T1000 (cell line): ENCODE results near the gene ZBTB4.

Experiments
- DNase-seq: peaks from one replicate; lab custom pipeline; 2025; ENCODE audit warnings: mixed read lengths; lab: John Stamatoyannopoulos, UW

ZBTB4 gene

DNA sequence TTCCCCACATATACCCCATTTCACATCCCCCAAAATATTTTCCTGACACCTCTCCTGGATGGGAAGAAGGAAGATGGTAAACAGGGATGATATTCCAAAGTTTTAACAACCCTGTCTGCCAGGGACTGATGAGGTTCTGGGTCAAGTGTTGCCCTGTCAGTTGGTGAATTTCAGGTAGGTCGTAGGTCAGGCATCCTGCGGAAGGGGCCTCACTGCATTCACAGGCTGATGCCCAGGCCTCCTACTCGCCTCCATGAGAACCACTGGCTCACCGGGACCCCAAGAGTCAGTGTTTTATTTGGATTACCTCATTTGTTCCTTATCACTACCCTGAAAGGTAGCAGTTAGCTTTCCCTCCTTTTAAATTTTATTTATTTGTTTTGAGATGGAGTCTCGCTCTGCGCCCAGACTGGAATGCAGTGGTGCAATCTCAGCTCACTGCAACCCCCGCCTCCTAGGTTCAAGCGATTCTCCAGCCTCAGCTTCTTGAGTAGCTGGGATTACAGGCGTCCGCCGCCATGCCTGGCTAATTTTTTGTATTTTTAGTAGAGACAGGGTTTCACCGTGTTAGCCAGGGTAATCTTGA, 10.5 kb downstream of the ZBTB4 start:
- DNase-seq = no peak

DNA sequence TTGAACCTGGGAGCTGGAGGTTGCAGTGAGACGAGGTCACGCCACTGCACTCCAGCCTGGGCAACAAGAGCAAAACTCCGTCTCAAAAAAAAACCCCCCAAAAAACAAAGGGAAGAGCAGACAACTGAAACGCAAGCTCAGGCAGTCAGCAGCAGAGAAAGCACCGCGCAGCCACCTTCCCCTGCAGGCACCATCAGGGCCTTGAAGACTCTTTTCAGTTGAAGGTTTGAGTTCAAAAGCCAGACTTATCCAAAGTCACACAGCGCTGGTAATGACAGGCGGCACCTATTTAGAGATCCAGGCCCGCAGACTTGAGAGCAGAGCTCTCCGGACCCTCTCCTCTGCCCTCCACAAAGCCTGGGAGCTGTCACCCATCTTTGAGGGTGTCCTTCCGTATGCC, 11.1 kb downstream of the ZBTB4 start:
- DNase-seq = no peak

DNA sequence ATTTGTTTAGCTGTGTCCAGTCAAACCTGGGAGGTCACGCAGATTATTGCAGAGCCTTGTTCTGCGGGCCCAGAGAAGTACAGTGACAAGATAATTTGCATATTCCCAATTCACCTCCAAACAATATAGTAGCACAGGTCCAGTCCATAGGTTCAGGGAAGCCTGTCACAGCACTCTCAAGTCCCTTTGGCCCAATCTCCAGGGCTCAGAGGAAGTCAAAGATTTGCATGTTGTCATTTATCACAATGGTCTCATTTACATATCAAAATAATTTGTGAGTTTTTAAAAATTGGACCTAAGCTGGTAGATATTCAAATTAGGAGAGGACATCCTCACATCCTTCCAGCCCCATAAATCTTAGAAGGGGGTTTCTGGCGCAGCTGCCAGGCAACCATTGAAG, 11.9 kb downstream of the ZBTB4 start:
- DNase-seq = no peak

DNA sequence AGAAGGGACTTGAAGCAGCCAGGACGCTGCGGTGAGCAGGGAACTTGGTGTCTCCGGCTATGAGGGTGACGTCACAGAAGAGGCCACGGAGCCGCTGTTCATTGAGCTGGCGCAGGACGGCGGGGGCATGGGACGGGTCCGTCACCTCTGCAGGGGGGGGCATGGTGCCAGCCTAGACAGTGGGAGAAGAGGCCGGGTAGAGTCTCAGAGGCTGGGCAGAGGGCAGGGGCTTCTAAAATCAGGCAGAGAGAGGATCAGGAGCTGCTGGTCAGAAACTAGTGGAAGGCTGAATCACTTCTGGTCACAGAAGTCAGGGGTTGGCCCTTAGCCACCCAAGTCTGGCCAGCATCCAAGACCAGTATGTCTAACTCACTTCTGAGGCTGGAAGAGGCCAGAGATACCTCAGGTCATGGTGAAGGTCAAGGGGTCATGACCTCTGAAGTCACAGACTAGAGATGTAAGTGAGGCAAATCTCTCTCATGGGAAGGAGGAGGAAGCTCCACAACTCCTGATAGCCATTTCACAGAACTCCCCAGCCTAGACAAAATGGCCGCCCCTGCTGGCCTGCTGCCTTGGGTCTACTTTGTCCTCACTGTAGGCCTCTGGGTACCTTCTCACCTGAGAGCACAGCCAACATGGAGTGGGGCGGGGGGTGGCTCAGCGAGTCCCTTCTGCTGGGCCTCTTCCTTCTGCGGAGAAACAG, 12.6 kb downstream of the ZBTB4 start:
- DNase-seq = no peak

DNA sequence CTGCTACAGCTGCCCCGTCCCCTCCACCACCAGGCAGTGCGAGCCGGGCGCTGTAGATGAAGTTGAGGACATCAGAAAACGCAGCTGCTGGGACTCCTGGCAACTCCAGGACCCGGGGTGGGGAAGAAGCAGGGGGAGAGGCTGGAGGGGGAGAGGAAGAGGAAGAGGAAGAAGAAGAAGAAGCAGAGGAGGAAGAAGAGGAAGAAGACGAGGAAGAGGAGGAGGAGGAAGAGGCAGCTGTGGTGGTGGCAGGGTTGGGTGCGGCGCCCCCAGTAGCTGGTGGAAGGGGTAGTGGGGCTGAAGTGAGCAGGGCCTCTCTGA, 13.2 kb downstream of the ZBTB4 start:
- DNase-seq = no peak

DNA sequence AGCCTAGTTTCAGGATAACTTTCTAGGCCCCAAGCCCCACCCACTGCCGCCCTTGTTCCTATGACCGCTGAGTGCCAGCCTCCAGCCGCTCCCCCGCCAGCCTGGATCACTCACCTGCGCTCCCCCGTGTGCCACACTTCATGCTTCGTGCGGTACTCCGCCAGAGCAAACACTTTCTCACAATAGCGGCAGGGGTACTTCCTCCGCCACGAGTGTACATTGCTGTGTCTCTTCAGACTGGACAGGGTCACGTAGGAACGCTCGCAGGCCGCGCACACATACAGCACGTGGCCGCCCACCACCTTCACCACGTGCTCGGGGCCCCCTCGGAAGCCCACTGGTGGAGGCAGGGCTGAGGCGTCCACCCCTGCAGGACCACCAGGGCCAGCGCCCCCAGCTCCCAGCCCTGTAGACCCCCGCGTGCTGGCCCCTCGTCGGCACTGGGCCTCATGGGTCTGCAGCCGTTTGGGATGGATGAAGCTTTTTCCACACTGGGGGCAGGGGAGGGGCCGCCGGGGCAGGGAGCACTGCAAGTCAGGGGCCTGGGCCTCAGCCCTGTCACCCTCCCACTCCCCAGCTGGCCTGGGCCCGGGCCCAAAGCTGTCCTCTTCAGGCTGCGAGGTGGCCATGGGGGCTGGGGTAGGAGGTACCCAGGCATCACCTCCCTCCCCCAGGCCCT, 13.7 kb downstream of the ZBTB4 start:
- DNase-seq = no peak

DNA sequence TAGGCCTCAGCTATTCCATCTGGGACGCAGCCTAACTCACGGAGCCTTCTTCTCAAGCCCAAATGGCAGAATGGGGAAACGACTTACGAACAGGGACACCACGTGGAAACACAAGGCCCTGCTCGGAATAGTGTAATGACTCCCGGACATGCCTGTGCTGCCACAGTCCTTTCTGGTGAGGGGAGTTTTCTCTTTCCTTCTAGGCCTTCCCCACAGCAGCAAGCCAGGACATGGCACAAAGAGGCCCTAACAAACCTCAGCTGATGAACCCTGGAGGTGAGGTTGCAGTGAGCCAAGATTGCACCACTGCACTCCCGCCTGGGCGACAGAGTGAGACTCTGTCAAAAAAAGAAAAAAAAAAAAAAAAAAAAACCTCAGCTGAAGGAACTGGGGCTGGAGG, 15.3 kb downstream of the ZBTB4 start:
- no peak for DNase-seq

DNA sequence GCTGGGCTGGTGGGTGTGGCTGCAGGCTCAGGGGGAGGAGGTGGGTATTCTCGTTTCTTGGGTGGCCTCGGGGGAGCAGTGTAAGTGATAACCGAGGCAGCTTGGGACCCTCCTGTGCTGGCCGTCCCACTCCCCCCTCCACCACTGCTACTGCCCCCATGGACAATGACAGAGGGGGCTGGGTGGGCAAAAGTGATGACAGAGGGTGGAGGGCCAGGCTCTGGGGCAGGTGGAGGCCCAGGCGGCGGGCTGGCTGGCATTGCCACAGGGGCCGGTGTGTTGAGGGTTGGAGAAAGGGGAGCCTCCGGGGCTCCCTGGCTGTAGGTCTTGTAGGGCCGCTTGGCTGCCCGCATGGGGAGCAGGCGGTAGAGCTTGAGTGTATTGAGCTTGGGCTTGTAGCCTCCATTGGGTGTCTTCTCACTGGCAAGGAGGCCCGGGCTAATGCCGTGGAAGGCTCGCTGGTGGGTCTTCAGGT, 16.0 kb downstream of the ZBTB4 start:
- no peak for DNase-seq

DNA sequence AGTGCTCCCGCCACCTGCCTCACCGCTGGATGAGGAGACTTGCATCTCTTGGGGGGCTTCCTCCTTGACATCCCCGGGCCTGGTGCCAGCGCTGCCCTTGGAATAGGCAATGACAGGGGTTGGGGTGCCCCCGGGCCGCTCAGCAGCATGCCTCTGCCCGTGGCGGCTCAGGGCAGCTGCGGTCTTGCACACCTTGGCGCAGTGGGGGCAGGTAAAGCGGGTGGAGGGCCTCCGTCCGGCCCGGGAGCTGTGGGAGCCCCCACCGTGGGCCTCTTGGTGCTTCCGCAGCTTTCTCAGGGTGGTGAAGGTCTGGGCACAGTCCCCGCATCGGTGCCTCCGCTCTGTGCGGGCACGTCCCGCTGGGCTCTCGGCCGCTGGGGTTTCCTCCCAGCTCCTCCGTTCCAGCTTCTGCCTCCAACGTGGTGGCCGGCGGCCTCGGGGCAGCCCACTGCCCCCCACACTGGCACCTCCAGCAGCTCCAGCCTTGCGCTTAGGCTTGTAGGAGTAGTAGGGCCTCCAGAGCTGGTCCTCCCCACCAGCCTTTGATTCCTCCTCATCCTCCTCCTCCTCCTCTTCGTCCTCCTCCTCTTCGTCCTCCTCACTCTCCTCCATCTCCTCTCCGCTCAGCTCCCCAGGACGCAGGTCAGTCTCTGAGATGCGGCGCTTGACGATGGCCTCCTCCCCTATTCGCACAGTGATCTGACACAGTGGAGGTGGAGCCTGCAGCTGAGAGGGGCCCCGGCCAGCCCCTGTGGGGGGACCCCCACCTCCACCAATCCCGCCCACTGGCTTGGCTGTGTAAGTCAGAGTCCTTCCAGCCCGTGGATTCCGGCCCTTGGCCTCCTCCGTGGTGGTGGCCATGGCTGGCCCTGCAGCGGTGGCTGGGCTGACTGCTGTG, 16.7 kb downstream of the ZBTB4 start:
- no peak for DNase-seq

DNA sequence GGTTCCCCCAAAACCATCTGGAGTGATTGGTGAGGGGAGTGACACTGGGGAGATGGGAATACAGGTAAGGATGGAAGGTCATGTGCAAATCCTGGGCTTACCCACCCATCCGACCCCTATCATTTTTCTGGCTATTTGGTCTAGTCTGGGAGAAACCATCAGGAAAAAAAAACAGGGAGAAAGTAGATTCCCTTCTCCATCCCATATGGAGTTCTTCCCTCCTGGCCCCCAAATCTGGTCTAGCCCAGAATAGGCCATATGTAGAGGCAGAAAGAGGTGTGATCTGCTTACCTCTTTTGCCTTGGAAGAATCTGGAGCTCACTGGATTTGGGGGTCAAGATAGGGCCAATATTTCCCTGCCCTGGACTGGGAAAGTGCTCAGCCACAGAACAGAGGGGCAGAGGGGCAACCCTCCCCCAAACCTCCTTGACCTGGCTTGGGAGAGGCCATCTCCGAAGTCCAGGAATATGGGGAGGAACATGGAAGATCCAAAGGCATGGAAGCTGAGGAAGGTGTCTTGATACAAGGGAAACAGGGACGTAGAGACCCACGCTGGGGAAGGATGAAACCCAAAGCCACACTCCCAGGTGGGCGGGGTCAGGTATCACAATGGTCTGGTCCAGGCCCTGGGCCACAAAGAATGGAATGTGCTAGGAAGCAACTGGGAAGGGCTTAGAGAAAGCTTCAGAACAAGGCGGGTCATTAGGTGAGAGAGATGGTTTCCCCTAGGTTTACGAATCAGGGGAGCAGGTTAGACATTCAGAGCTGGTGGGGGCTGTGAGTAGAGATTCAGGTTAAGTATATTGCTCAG, 18.4 kb downstream of the ZBTB4 start:
- no peak for DNase-seq

DNA sequence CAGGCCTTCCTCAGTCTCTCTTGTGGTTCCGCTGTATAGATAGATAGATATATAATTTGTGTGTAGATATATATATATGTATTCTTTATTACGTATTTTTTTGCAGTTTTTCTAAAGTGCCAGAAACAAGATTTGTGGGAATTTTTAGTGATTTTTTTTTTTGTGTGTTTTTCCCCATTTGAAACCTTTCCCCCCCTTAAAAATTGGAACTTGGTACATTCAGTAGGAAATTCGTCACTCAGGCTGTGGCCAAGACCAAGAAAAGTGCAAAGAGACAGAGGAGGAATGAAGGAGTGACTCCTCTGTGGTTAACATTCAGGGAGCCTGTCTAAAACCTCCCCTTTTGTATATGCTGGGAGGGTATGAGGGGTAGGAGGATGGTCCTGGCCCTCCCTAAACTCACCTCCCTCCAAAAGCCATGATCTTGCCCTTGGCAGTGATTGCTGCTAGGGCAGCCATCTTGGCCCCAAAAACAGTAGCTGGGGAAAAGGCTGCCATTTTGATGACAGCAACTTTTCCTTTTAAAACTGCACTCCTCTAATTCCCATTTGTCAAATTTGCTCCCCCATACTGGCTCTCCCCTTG, 19.4 kb downstream of the ZBTB4 start:
- DNase-seq = no peak

DNA sequence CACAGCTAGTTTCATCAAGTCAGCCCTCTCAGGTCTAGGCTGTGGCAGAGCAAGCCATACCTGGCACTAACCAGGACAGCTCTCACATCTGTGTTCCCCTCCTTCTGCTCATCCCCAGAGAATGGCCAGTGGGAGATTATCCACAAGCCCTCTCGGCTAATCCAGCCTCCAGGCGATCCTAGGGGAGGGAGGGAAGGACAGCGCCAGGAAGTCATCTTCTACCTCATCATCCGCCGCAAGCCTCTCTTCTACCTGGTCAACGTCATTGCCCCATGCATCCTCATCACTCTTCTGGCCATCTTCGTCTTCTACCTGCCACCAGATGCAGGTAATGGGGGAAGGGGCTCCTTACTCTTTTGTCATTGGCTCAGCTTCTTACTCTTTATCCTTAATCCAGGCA, 31.0 kb downstream of the ZBTB4 start:
- no peak for DNase-seq

DNA sequence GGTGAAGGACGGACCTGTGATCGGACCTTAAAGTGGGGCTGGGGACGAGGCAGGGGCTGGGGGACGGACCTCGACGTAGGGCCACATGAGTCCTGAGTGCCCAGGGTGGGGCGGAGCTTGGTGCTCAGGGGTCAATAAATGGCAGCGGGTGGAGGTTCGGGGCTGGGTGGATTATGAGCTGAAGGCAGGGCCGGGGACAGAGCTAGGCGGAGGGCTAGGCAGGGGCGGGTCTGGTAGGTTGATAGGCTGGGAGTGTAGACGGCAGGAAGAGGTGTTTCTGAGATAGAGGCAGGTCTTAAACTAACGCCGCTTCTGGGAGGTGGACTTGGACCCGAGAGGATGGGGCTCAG, 33.8 kb downstream of the ZBTB4 start:
- DNase-seq = no peak

DNA sequence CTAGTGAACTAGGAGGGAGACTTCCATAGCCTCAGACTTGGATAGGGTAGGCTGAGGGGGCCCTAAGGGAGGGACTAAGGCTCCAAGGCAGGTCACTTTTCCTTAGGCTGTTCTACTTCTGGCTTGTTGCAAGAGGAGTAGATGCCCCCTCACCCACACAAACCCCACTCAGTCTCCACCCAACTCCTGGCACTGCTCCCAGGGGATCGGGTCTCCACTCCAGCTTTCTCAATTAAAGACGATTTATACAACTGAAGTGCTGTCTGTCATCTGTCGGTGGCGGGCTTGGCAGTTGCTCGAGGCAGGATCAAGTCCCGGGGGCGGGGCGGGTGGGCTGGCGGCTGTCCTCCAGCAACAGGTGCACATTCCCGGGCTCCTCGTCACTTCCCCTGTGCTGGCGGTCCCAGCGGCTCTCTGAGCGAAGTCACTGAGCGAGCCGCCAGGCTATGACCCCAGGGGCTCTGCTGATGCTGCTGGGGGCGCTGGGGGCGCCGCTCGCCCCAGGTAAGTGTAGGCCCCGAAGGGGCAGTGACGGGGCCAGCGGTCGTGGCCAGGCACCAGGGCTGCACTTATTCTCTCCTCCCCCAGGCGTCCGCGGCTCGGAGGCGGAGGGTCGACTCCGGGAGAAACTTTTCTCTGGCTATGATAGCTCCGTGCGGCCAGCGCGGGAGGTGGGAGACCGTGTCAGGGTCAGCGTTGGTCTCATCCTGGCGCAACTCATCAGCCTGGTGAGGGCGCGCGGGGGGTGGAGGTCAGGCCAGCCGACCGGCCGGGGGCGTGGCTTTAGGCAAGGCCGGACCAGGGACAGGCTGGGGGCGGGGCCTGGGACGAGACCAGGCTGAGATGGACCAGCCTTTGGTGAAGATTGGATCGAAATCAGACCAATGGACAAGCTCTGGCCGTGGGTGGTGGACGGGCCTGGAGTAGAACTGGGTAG, 34.5 kb downstream of the ZBTB4 start, which contains the start of gene CHRNB1:
TSS of gene CHRNB1 (plus strand) at position 380 of the 937 bp plus-strand sequence. CDS start at position 447, 67 bp downstream.
- no peak for DNase-seq

DNA sequence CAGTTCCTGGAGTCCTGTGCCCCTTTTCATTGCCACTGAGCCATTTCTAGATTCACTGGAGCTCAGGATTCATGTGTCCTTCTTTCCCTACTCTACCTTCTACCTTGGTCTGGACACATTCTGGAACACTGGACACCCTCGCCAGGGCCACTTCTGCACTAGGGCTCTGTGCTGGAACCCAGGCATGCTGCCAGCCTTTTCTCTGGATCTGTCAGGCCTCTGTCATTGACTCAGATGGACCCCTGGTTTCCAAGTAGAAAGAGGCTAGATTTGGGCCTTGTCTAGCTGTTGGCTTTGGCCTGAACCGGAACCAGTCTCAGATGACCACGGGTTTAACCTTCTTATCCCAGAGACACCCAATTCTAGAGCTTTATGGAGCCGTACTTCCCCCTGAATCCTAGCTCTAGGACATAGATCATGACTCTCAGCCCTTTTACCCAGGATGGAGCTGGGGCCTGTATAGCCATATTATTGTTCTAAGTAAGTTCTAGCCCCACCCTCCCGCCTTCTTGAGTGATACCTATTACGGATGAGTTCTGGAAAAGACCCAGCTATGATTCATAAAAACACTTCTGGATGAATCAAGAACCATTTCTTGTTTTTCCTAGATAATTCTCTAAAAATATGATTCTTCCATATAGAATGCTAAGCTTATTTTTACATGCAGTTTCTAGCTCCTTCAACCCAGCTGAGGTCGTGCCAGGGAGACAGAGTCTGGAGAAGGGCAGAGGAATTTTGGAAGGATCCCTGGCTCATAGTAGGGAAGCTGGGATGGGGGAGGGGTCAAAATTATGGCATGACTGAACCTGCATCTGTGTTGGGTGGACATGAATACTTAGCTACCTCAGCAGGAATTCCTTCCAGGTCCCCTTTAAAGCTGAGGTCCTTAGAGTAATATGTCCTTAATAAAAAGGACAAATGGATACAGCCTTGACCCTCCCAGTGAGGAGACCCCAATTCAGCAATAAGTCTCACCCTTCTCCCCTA, 35.6 kb downstream of the ZBTB4 start:
- DNase-seq = no peak

DNA sequence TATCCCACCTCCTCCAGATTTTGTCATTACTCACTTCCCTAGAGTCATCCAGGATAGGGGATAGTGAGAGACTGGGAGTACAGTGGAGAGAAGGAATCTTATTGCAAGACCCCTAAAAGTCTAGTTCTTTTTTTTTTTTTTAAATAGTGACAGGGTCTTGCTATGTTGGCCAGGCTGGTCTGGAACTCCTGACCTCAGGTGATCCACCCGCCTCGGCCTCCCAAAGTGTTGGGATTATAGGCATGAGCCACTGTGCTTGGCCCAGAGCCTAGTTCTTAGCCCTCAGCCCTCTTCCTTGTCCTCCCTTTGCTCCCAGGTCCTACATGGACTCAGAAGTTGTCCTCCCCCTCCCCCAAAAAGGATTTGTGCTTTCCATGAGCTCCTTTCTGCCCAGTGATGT, 37.3 kb downstream of the ZBTB4 start:
- no peak for DNase-seq

DNA sequence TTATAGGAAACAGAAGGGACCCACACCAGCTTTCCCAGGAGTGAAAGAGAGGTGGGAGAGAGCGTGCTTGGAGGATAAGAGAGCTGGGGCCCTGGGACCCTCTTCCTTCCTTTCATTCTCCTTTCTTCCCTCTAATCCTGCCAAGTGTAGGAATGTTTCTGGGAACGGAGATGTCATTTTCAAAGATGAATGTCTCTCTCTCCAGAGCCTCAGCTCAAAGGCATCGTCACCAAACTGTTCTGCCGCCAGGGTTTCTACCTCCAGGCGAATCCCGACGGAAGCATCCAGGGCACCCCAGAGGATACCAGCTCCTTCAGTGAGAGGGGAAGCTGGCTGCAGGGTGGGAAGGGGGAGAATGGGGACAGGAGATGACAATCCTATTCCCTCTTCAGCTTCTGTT, 38.2 kb downstream of the ZBTB4 start:
- DNase-seq = no peak

DNA sequence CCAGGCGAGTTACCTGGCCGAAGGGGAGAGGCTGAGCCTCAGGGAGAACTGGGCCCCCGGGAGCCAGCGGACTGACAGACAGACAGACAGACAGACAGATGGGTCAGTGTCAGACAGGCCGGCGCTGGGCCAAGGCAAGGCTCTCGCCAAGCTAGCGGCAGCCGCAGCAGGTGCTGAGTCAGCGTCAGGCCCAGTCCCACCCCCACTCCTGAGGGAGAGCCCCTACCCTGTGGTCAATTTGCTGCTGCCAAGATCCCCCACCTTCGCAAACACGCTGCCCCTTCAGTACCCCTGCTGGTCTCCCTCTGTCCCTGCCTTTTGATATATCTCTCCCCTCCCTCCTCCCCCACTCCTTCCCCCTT, 38.6 kb downstream of the ZBTB4 start:
- DNase-seq = no peak
